Stimulated activated CD8-positive, alpha-beta memory T cell treated with anti-CD3 and anti-CD28 coated beads, Interleukin-4, amount 100 ng/mL, for 1 hour (primary cell): ENCODE results near the gene XPO5.
"Not testable (repeated sequence)": the region's sequence is repeated elsewhere in the genome, so short reads cannot be mapped to it uniquely, and the experiment has no call there.

ENCODE experiments used
- DNase-seq, 2 donors: peaks; one replicate each; pipeline ENCODE4 v3.0.0-alpha.2; 2020; ENCODE audit warnings: low read depth in 2 of 2, low spot score in 1 of 2

The XPO5 gene

GRCh38 chr6:43584892-43585570 lies 9.2 kb upstream of the XPO5 start:
- no peak for DNase-seq

GRCh38 chr6:43582911-43583310 lies 7.1 kb upstream of the XPO5 start:
- DNase-seq, result no peak

DNA sequence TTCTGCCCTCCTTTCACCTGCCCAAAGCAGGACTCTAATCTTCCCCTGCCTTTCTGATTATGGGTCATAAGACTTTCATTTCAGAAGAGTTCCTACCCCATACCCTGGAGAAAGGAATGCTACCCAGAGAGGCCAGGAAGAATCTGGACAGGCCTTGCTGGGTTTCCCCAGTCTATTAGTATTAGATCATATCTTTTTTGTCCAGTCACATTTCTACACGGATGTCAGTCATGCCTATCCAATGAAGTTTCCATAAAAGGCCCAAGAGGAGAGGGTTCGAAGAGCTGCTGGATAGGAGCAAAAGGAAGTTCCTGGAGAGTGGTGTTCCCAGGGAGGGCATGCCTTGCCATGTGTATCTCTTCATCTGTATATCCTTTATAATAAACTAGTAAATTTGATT lies 3.3 kb upstream of the XPO5 start:
- no peak for DNase-seq

GRCh38 chr6:43578748-43579147 lies 2.9 kb upstream of the XPO5 start:
- no peak for DNase-seq

- DNase-seq, result no peak
Measured at GRCh38 chr6:43575105-43575771, 600 bp downstream of the XPO5 start.

- no peak for DNase-seq
Measured at GRCh38 chr6:43572015-43572414, 3.8 kb downstream of the XPO5 start.

GRCh38 chr6:43570876-43571441 lies 4.9 kb downstream of the XPO5 start:
- DNase-seq, result no peak

DNA sequence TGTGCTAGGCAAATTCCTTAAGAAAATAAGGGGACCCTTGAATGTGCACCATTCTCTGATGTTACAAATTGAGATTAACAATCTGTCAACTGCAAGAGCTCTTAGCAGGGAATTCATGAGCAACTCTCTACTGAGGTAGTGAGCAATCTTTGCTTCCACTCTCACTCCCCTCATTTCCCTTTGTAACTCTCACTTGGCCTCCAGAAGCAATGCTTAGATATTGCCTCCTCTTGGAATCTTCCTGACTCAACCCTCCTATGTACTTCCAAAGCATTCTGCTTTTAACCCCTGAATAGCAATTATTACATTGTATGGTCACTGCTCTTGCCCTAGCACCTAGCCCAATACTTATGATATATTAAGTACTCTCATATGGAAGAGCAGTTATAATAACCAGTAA lies 16.5 kb downstream of the XPO5 start:
- DNase-seq, result no peak

GRCh38 chr6:43557620-43558019 lies 18.2 kb downstream of the XPO5 start:
- not testable (repeated sequence) for DNase-seq

GRCh38 chr6:43547222-43547621 lies 28.6 kb downstream of the XPO5 start:
- no peak for DNase-seq

DNA sequence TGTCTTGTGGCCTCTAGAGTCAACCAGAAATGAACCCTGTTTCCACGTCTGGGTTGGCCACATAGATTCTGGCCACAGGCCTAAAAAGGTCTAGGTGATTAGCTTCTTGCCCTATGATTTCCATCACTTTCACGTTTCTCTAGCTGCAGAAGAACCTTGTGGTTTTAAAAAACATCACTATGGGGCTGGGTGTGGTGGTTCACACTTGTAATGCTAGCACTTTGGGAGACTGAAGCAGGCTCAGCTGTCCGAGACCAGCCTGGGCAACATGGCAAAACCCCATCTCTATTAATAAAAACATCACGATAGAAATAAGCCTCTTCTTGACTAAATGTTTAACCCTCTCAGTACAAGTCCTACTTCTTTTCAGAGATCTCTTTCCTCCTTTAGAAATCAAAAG lies 31.4 kb downstream of the XPO5 start:
- DNase-seq, result no peak

DNA sequence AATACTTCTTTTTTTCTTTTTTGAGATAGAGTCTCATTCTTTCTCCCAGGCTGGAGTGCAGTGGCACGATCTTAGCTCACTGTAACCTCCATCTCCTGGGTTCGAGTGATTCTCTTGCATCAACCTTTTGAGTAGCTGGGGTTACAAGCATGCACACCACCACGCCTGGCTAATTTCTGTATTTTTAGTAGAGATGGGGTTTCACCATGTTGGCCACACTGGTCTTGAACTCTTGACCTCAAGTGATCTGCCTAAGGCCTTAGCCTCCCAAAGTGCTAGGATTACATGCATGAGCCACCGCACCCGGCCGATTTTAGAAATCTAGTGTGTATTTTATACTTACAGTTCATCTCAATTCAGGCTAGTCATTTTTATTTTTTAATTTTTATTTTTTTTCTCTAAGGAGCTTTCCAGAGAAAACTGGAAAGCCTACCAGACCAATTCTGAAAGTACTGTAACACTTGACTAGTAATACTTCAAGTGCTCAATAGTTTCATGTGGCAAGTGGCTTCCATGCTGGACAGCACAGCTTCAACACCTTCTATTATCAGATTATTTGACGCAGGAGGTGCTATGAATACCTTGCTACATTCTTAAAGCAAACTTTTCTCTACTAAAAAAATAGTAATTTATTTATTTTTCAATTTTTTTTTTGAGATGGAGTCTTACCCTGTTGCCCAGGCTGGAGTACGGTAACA lies 33.9 kb downstream of the XPO5 start:
- DNase-seq, result no peak

DNA sequence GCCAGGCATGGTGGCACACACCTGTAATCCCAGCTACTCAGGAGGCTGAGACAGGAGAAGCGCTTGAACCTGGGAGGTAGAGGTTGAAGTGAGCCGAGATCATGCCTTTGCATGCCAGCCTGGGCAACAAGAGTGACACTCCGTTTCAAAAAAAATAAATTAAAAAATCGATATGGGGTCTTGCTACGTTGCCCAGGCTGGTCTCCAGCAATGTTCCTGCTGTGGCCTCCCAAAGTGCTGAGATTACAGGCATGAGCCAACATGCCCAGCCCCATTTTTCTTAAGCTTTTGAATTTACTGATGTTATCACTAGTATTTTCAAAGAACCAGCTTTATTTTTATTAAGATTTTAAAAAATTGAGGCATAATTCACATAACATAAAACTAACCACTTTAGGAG lies 35.3 kb downstream of the XPO5 start:
- DNase-seq, result no peak

GRCh38 chr6:43539409-43539808 lies 36.4 kb downstream of the XPO5 start:
- DNase-seq, result not testable (repeated sequence)

GRCh38 chr6:43538986-43539385 lies 36.9 kb downstream of the XPO5 start:
- not testable (repeated sequence) for DNase-seq

DNA sequence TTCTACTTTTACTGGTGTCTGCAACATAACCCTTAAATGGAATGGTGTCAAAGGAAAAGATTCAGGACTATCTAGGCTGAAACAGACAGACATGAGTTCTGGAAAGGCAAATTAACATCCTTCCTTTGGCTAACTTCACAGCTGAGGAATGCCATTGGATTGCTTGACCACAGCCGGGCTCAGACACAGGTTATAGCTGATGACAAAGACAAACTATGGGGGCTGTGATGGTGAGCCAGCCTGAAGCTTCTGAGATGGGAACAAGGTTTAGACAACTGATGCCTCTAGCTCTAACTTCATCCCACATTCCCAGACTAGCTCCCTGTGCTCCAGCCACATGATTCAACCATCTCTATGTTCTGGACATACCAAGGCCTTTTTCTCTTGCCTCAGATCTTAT lies 43.6 kb downstream of the XPO5 start:
- no peak for DNase-seq

- no peak for DNase-seq
Measured at GRCh38 chr6:43524483-43524961, 51.3 kb downstream of the XPO5 start.

- DNase-seq, result no peak
Measured at GRCh38 chr6:43523284-43523683, 52.6 kb downstream of the XPO5 start.

GRCh38 chr6:43522547-43523261 lies 53.1 kb downstream of the XPO5 start:
- no peak for DNase-seq

DNA sequence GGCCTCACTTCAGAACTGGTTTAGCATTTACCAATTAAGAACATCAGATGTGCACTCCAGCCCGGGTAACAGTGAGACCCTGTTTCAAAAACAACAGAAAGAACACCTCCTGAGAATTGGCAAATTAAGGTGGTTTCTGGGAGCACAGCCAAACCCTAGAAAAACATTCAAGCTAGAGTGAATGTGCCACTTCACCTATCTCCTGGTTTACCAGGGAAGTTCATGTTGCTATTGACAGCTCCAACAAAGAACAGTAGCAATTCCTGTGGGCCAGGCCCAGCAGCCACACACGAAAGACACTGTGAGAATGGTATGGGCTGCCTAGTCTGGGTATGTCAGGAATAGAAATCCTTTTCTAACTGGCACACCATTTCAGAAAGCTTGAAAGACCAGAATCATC lies 54.0 kb downstream of the XPO5 start:
- DNase-seq, result no peak

GRCh38 chr6:43520097-43520496 lies 55.7 kb downstream of the XPO5 start:
- DNase-seq, result no peak
